Lung (tissue), 12 donors: Measurements from ENCODE around the gene SEMA4D. TPM values are rescaled to one million over a fixed set of nuclear protein-coding genes. Genes with fewer than 3 reads are reported as not detected.
A peak's percentile ranks its signal among the peaks of the same experiment; 100 is the strongest.

Experiments
- ATAC-seq: fragments of 200-7000 bp; cut with Tn5 transposase; one replicate; pipeline ENCODE4 v1.9.1; 2020; ENCODE audit warnings: moderate number of reproducible peaks; ENCODE audit not compliant: insufficient read depth, low FRiP score
- DNase-seq, 3 donors: peaks; one replicate each; pipeline ENCODE4 v3.0.0-alpha.2; 2013 to 2017
- H3K27ac ChIP-seq, 2 donors: one replicate each; pipeline ENCODE4 v1.5.1; 2013; ENCODE audit warnings: mild to moderate bottlenecking in 2 of 2, moderate library complexity in 2 of 2, control low read depth in 1 of 2, inconsistent platforms in 1 of 2, low read depth in 1 of 2, low read length in 1 of 2
- H3K27me3 ChIP-seq, 3 donors: one replicate each; pipeline ENCODE4 v1.5.1; 2013; ENCODE audit warnings: low read length in 2 of 3; ENCODE audit not compliant: control insufficient read depth in 3 of 3, insufficient read depth in 3 of 3
- H3K36me3 ChIP-seq, 4 donors: one replicate each; pipeline ENCODE4 v1.5.1; 2013; ENCODE audit warnings: low read length in 4 of 4, mild to moderate bottlenecking in 1 of 4, moderate library complexity in 1 of 4; ENCODE audit not compliant: control insufficient read depth in 4 of 4, insufficient read depth in 4 of 4
- H3K4me1 ChIP-seq, 5 donors: one replicate each; pipeline ENCODE4 v1.5.1; 2013; ENCODE audit warnings: low read length in 5 of 5, mild to moderate bottlenecking in 2 of 5, moderate library complexity in 1 of 5; ENCODE audit not compliant: control insufficient read depth in 5 of 5, insufficient read depth in 5 of 5
- H3K4me3 ChIP-seq: one replicate; pipeline ENCODE4 v1.5.1; 2013; ENCODE audit warnings: mild to moderate bottlenecking, control low read depth, moderate library complexity
- H3K9ac ChIP-seq, 2 donors: one replicate each; pipeline ENCODE4 v1.5.1; 2013; ENCODE audit warnings: low read length in 2 of 2, control low read depth in 1 of 2; ENCODE audit not compliant: insufficient read depth in 1 of 2
- H3K9me3 ChIP-seq, 4 donors: one replicate each; pipeline ENCODE4 v1.5.1; 2013; ENCODE audit warnings: low read length in 3 of 4, mild to moderate bottlenecking in 1 of 4, moderate library complexity in 1 of 4; ENCODE audit not compliant: control insufficient read depth in 4 of 4, insufficient read depth in 3 of 4
- CTCF ChIP-seq: IDR thresholded peaks from 2 replicates; pipeline ENCODE4 v1.5.1; 2012; ENCODE audit warnings: mild to moderate bottlenecking; ENCODE audit errors: control extremely low read depth, extremely low read depth
- WGBS, 2 donors: extraction: QIAGEN DNeasy Blood & Tissue Kit; methylation state at CpG; one replicate each; pipeline ENCODE4 v1.1.7; 2013; 5-methylcytosine and 5-hydroxymethylcytosine counted together
- polyA plus RNA-seq, 2 donors: library from polyadenylated mRNA; stranded (reverse); fragments of 200-250 nt; gene quantifications; one replicate each; pipeline ENCODE4 v1.2.1, GENCODE V29; 2013
- total RNA-seq, 2 donors: library from RNA; depleted of rRNA in 1 of 2; stranded (reverse); fragments of >200 nt in 1 of 2; gene quantifications; one replicate each; pipeline ENCODE4 v1.2.1, GENCODE V29; 2014 to 2021
- donor health status: control.
- donor health status: control.
- donor health status: Bipolar disorder and iron deficiency.
- donor health status: healthy.
- donor health status: DM: yes; HTN: yes; CAD: no.

Gene SEMA4D
- total and polyA plus RNA-seq, 4 donors, result 6.7 to 61.5 (median 29.0) TPM

- Histone ChIP-seq H3K27ac (no peak overlapping the region), H3K9me3 (no peaks in the 10 kb centered on the region), H3K27me3 (no peaks in the 10 kb centered on the region), H3K9ac (no peak overlapping the region), H3K36me3 (peaks cover 14 to 54% (median 36%) of the 10 kb centered on the region in 4 donors), H3K4me3 (no peak overlapping the region), H3K4me1 (peaks cover 0 to 5% (median 0%) of the 10 kb centered on the region in 5 donors)
- 90% methylated on average over 9 of the region's 9 CpGs for WGBS, 2 donors
- DNase-seq (no peak), ATAC-seq (no peak)
- no peak for TF ChIP-seq CTCF
These were observed 135.9 kb downstream of the SEMA4D start for GRCh38 chr9:89361816-89362646.

- Histone ChIP-seq H3K36me3 (peaks cover 14 to 58% (median 43%) of the 10 kb centered on the region in 4 donors), H3K27me3 (no peaks in the 10 kb centered on the region), H3K9ac (no peak overlapping the region), H3K4me3 (no peak overlapping the region), H3K9me3 (no peaks in the 10 kb centered on the region), H3K4me1 (peaks cover 0 to 5% (median 0%) of the 10 kb centered on the region in 5 donors), H3K27ac (no peak overlapping the region)
- DNase-seq, result no peak
- TF ChIP-seq CTCF, result no peak
- 90 to 95% methylated on average over 6 of the region's 6 CpGs for WGBS, 2 donors
- ATAC-seq, result no peak
These were observed 136.9 kb downstream of the SEMA4D start for GRCh38 chr9:89361031-89361430.

GRCh38 chr9:89360465-89360864 lies 137.4 kb downstream of the SEMA4D start:
- DNase-seq (peak in 1 of 3 donors; percentile 39), ATAC-seq (no peak)
- H3K36me3 ChIP-seq, result peaks cover 14 to 60% (median 45%) of the 10 kb centered on the region in 4 donors
- no peaks in the 10 kb centered on the region for H3K9me3 ChIP-seq
- H3K4me1 ChIP-seq, result peaks cover 0 to 5% (median 0%) of the 10 kb centered on the region in 5 donors
- no peak overlapping the region for H3K27ac ChIP-seq
- TF ChIP-seq CTCF, result no peak
- H3K27me3 ChIP-seq, result no peaks in the 10 kb centered on the region
- no peak overlapping the region for H3K4me3 ChIP-seq
- WGBS, 2 donors, result 68 to 82% methylated on average over 3 of the region's 3 CpGs
- no peak overlapping the region for H3K9ac ChIP-seq
